ENCODE data around the gene MYCN.

The MYCN gene

DNA sequence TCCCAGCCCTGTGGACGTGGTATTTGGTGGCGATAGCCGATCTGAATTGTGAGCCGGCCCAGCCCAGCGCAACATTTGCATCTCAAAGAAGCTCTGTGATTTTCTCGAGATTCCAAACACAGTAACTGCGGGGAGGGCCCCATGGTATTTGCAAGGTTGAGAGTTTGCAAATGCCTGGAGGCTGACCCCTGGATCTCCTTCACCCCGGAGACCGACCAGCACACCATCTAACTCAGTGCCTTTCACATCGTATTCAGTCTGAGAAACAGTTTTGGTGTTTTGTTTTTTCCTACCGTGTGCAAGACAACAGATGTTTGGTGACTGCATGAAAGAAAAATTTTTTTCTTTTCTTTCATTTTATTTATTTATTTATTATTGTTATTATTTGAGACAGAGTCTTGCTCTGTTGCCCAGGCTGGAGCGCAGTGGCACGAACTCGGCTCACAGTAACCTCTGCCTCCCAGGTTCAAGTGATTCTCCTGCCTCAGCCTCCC, 40.3 kb downstream of the MYCN start:
- no peak for DNase-seq

DNA sequence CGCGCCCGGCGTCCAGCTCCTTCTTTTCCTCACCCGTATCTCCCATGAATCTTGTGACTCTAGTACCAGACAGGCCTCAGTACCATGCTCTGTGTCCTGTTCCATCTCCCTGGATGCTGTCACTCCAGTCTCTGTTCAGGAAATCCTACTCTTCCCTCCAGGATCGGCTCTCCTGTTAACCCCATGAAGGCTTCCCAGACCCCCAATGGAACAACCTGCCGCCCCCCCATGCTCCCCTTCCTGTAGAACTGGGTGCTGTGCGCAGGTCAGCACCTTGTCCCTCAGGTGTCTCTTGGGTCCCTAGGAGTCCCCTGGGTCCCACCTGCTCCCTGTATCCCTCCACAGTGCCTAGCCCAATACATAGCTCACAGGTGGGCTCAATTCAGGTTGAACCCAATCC, 41.3 kb downstream of the MYCN start:
- no peak for DNase-seq

DNA sequence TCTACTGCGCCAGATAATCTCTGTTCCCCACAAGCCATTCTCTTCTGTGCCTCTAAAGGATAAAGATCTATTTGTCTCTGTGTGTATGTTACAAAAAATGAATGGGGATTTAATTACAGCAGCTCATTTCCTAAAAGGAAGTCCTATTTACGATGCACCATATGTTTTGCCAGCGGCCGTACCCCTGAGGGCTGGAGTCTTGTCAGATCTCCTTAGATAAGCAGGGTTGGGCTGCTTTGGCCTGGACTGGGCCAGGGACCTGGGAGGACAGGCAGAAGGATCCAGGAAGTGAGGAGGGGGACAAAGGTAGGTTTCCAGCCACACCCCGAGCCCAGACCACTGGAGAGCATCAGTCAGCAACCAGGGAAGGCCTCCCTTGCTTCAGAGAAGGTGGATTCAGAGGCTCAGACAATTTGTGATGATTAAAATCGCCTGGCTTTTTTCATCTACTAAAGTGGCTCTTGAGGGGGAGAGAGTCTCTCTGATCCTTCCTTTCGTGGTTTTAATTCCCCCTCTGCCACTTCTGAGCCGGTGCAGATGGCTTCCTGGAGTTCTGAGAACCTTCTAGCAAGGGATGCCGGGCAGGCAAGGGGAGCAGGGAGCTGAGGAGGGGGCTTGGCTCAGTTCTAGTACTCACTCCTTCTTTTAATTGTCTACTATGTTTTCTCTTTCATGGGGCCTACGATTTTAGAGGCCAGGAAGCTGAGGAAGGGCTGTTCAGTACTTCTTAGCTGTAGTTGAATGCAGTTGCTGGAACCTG, 42.1 kb downstream of the MYCN start:
- no peak for DNase-seq

DNA sequence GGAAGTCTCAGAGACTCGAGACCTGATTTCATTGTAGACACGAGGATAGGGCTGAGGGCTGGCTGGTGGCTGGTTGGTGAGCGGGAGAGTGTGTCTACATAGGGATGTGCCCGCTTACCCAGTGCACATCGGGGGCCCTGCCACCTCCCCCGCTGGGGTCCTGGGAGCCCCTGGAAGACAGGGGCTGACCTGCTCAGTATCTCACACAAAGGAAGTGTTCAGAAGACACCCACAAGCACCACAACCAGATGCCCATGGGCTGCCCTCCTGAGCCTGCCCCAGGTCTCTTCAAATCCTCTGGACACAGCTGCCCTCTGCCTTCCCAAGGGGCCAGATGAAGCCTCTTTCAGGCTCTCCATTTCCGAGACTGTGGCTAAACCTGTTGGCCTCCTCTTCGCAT, 43.1 kb downstream of the MYCN start:
- DNase-seq = no peak

DNA sequence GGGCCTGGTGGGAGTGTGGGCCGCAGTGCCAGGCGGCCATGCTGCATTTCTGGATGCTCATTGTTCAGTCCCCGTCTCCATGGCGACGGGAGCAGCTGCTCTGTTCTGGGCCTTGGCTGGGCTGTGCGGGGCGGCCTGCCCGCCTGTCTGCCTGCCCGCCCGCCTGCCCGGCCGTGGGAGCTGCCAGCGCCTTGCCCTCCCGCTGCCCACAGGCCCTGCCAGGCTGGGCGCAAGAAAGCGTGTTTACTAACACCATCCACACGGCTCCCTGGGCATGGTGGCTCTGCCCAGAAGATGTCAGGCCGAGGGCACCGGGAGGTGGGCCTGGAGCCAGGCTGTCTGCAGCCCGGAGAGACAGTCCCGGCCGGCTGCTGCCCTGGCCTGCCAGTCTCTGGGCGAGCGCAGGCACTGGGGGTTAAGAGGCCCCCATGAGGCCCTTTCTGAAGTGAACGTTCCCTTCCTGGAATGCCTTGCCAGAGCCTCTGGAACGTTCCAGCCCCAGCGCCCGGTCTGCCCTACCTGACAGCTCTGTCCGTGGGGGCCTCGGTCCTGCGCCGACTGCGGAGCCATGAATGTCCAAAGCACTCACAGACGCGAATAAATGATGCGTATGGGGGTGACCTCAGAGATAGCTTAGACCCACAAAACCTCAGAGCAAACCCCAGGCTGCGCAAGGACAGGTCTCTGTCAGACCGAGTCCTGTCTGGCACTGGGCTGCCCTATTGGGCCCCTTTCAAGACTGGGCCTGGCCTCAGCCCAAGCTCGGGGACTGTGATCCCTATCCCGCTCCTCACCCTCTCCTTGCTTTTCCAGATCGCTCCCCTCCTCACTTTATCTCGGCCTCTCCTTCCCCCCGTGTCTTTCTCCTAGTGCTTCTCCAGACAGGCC, 44.3 kb downstream of the MYCN start:
- DNase-seq = no peak

DNA sequence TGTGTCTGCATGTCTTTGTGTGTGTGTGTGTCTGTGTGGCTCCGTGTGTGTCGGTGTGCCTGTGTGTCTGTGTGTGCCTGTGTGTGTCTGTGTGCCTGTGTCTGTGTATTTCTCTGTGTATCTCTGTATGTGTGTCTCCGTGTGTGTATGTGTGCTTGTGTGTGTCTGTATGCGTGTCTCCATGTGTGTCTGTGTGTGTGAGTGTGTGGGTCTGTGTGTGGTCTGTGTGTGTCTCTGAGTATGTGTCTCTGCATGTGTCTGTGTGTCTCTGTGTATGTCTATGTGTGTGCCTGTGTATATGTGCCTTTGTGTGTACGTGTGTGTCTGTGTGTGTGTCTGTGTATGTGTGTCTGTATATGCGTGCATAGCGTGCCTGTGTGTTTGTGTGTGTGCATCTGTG, 45.2 kb downstream of the MYCN start:
- no peak for DNase-seq

DNA sequence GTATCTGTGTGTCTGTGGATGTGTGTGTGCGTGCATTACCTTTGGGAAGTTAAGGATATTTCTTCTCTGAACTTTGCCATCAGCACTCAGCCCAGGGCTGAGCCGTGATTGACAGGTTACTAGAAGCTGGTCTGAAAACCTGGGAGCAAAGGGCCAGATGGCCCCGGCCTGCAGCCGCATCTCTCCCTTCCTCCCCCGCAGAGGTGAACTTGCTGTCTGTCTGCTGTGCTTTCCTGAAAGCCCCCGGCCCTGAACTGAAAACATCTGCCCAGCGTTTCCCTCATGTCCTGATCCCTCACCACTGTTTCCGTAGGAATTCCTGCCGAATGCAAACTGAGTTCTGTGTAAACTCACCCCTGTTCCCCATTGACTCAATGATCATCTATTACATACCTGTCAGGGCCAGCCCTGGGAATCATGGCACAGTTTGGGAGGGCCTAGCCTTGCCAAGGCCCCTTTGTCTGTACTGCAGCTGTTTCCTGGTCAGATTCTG, 45.8 kb downstream of the MYCN start:
- no peak for DNase-seq

DNA sequence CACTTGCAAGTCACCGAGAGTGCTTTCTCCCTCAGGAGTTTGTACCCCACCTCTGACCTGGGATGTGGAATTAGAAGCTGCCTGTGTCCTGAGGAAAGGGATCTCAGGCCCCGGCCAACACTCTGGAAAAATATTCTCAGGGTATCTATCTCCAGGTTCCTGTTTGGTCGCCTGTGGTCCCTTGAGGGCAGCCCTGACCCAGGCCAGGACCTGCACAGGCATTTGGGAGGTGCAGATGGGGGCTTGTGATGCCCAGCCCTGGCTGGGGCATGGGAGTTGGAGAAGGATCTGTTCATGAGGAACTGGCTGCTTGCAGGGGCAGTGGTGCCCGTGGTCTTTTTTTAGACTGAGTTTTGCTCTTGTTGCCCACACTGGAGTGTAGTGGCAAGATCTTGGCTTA, 46.3 kb downstream of the MYCN start:
- no peak for DNase-seq

DNA sequence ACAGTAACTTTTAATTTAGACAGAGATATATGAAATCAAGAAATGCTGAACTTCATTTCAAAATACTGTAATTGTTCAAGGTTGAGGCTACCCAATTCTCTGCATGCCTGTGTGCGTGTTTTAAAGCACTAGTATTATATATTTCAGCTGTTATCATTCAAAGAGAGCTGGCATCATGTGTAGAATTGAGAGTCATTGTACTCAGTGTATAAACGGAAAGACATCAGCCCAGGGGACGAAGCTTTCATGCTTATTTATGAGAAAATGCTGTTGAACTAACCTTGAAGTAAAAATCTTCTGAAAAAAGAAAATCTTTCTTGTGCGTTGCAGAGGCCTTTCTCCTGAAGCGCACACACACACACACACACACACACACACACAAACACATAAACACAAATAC, 48.4 kb downstream of the MYCN start:
- DNase-seq = no peak

DNA sequence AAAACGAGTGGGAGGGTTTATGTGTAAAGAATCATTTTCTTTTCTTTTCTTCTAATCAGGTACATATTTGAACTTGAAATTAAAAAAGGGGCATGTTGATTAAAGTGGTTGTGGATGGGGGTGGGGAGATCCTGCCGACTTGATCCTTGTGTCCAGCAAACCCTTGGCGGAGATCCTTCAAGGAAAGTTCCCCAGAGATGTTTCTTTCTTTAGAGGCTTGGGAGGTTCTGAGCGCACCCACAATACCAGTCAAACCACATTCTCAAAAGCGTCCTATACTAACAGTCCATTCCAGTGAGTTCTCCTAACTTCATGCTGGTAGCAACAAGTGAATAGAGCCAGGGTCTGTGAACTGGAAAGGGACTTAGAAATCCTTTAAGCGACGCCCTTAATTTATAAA, 49.2 kb downstream of the MYCN start:
- DNase-seq = no peak

DNA sequence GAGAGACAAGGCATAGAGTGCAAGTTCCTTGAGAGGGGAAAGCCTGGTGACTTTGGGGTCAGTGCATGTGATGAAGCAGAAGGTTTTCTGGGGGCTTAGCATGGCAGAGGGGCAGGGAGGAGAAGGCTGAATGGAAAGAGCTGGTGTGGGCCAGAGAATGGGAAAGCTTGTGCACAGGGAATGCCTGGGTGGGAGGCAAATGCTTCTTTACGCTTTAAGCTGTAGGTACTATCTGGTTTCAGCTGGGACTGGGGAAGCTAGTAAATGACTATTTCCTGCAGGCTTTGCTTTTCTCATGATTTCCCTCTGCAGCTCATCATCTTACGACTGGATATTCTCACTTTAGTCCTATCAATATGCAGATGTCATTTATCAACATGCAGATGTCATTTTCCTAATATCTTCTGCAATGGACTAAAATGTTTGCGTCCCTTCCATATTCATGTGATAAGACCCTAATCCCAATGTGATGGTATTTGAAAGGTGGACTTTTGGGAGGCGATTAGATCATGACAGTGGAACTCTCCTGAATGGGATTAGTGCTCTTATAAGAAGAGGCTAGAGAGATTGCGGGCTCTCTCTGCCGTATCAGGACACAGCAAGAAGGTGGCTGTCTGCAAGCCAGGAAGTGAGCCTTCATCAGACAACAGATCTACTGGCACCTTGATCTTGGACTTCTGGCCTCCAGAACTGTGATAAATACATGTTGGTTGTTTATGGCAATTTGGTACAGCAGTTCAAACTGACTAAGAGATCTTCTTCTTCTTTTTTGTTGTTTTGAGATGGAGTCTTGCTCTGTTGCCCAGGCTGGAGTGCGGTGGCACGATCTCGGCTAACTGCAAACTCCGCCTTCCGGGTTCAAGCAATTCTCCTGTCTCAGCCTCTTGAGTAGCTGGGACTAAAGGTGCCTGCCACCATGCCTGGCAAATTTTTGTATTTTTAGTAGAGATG, 50.1 kb downstream of the MYCN start:
- no peak for DNase-seq

DNA sequence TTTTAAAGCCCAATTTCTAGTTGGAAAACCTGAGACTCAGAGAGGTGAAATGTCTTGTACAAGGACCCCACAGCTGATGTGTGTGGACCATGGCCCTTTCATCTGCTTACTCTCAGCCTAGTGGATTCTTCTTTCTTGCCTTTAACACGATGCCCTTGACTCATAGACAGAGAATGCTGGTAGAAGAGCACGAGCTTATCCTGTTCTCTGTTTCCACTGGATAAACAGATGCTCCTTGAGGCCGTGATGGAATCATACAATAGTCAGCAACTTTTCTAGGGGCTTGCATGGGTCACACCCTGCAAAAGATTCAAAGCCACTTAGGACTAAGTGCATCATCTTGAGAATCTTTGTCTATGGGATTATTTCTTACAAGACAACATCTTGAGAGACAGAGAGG, 50.9 kb downstream of the MYCN start:
- no peak for DNase-seq

DNA sequence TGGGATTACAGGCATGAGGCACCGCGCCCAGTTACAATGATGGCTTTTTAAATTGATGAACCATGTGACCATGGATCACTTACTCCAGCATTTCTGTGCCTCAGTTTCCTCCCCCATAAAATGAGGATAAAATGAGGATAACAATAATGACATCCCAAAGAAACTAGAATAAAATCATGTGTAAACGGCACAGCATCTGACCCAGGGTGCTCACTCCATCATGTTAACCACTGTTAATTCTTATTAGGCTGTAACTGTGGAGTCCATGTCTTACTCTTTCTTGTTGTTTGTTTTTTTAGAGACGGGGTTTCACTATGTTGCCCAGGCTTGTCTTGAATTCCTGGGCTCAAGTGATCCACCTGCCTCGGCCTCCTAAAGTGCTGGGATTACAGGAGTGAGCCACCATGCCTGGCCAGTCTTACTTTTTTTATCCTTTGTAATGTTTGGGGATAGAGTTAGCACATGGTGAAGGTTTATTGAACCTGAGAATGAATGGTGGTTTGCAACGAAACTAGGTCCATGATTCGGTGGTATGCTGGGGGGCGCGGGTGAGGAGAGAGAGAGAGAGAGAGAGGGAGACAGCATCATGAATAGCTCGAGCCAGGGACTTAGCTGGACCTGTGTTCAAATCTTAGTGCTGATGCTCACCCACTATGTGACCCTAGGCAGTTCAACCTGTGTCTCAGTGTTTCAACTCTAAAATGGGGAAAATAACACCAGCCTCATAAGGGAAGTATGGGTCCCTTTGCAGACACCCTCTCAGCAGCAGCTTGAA, 52.3 kb downstream of the MYCN start:
- no peak for DNase-seq

DNA sequence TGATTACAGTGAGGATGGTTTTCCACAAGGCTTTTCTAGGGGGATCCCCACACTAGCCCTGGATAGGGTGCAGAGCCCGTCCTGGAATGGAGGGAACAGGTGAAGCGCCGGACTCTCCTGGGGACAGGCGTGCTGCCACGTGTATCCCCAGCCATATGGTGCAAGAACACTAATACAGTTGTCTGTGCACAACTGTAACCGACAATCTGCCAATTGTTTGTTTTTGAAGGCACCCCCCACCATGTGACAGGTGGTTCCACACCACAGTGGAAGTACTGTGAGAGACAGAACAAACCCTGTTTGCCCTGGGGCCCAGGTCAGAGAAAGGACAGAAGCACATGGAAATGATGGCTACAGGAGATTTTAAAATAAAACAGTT, 52.9 kb downstream of the MYCN start:
- no peak for DNase-seq

DNA sequence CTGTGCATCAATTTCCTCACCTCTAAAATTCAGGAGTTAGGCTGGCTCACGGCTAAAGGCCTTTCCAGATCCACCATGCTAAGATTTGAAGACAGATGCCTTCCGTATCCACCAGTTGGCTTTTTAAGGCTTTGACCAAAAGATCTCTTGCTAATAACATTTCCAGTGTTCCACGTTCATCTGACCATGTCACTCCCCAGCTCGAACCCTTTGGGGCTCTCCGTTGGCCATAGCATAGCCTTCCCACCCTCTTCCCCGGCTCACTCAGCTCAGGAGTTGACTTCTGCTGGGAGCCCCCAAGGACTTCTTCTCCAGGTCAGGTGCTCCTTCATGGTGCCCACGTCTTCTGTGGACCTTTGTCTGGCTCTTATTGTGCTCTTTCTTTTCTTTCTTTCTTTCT, 53.3 kb downstream of the MYCN start:
- no peak for DNase-seq

DNA sequence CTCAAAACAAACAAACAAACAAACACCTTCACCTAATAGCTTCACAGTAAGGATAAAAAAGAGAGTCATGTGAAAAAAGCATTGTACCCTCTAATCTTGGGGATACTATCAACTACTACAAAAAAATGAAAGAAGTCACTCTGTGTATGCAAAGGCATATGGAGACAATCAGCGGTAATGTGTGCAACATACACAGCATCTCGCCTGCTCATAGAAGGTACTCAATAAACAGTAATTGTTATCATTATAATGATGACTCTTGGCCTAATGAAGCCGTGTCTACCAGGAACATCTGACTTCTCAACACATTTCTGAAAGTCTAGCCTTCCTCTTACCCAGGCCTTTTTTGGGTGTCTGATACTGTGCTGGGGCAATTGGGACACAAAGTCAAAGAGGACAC, 55.3 kb downstream of the MYCN start:
- DNase-seq = no peak
